NCI-H2107 treated with DMSO at 0.1 percent for 48 hours (cell line): ENCODE measurements around the gene SYT12.
"Not testable (repeated sequence)": the region's sequence is repeated elsewhere in the genome, so short reads cannot be mapped to it uniquely, and the experiment has no call there.

Source experiments
- DNase-seq: peaks from one replicate; lab custom pipeline; 2025; ENCODE audit not compliant: unreplicated experiment; lab: John Stamatoyannopoulos, UW

The SYT12 gene

GRCh38 chr11:67022961-67023956 lies at the start of gene SYT12:
Gene SYT12 (plus strand): TSS chr11:67023134. CDS start chr11:67030145, 7,011 bp downstream.
- no peak for DNase-seq

- no peak for DNase-seq
These were observed 48.9 kb upstream of the SYT12 start for GRCh38 chr11:66973956-66974580.

GRCh38 chr11:66974724-66975404 lies 48.1 kb upstream of the SYT12 start, which contains the start of gene C11orf86:
Gene C11orf86 (plus strand): TSS chr11:66975304. CDS start chr11:66975363, 59 bp downstream.
- no peak for DNase-seq

- no peak for DNase-seq
These were observed 47.4 kb upstream of the SYT12 start for GRCh38 chr11:66975405-66976027.

GRCh38 chr11:66976028-66976467 lies 46.9 kb upstream of the SYT12 start:
- no peak for DNase-seq

GRCh38 chr11:66976925-66977324 lies 46.0 kb upstream of the SYT12 start:
- no peak for DNase-seq

- DNase-seq = no peak
These were observed 44.7 kb upstream of the SYT12 start for GRCh38 chr11:66978229-66978628.

- no peak for DNase-seq
These were observed 44.2 kb upstream of the SYT12 start for GRCh38 chr11:66978717-66979116.

- no peak for DNase-seq
These were observed 43.5 kb upstream of the SYT12 start for GRCh38 chr11:66979336-66979980.

- peak; percentile 90 for DNase-seq
These were observed 40.9 kb upstream of the SYT12 start for GRCh38 chr11:66981976-66982578.

- DNase-seq = no peak
These were observed 39.5 kb upstream of the SYT12 start for GRCh38 chr11:66983275-66983924.

GRCh38 chr11:66985508-66986177 lies 37.3 kb upstream of the SYT12 start:
- no peak for DNase-seq

- no peak for DNase-seq
These were observed 36.8 kb upstream of the SYT12 start for GRCh38 chr11:66986178-66986545.

- no peak for DNase-seq
These were observed 35.7 kb upstream of the SYT12 start for GRCh38 chr11:66987158-66987620.

GRCh38 chr11:66987924-66988637 lies 34.9 kb upstream of the SYT12 start:
- no peak for DNase-seq

GRCh38 chr11:66988741-66989140 lies 34.2 kb upstream of the SYT12 start:
- DNase-seq = not testable (repeated sequence)

GRCh38 chr11:66989360-66989759 lies 33.6 kb upstream of the SYT12 start:
- not testable (repeated sequence) for DNase-seq

- no peak for DNase-seq
These were observed 30.9 kb upstream of the SYT12 start for GRCh38 chr11:66992041-66992440.
